Measurements from ENCODE around the gene DNMT3A. TPM values are rescaled to one million over a fixed set of nuclear protein-coding genes. Genes with fewer than 3 reads are reported as not detected.

The DNMT3A gene
- total and polyA plus RNA-seq, 2 donors (not counting 3 experiments of a cell fraction or from before 2014, with no cell fraction given) = 23.3 to 71.7 TPM

- Histone ChIP-seq H3K4me2 (ENCODE audit: insufficient read depth, low read length) (no peak overlapping the region), H2AFZ (ENCODE audit: low read depth, low read length) (no peak overlapping the region), H3K4me3 (replicated peaks in 1 of 3; ENCODE audit: insufficient read depth in 1 of 3, low read depth in 1 of 3, low read length in 3 of 3) (no peak overlapping the region), H3K27ac (ENCODE audit: insufficient read depth, low read depth, low read length) (no peak overlapping the region), H3K27me3 (ENCODE audit: control insufficient read depth in 2 of 2, insufficient read depth in 2 of 2, low read length in 2 of 2) (no peaks in the 10 kb centered on the region), H4K20me1 (replicated peaks; ENCODE audit: control insufficient read depth, extremely low read depth, insufficient read depth, low read length) (no peaks in the 10 kb centered on the region), H3K36me3 (ENCODE audit: control insufficient read depth in 2 of 2, extremely low read depth in 1 of 2, insufficient read depth in 2 of 2, low read length in 2 of 2) (no peaks in the 10 kb centered on the region), H3K9me1 (replicated peaks; ENCODE audit: control insufficient read depth, extremely low read depth, insufficient read depth, low read length) (no peaks in the 10 kb centered on the region), H3K79me2 (ENCODE audit: control insufficient read depth, insufficient read depth, low read length) (no peaks in the 10 kb centered on the region), H3K4me1 (ENCODE audit: control insufficient read depth, extremely low read depth, insufficient read depth, low read length) (no peaks in the 10 kb centered on the region), H3K9me3 (replicated peaks; ENCODE audit: control insufficient read depth, insufficient read depth, low read length) (no peaks in the 10 kb centered on the region), H3K9ac (replicated peaks; ENCODE audit: extremely low read depth, insufficient read depth, low read length) (no peak overlapping the region)
- TF ChIP-seq POLR2A (IDR thresholded peaks at IDR 0.05; ENCODE audit: low read depth, low read length) (no peak), MYC (IDR thresholded peaks at IDR 0.05; ENCODE audit: low read depth, low read length) (no peak), JUN (IDR thresholded peaks at IDR 0.05; ENCODE audit: borderline replicate concordance, insufficient read depth, insufficient read length, low read depth) (no peak), POLR2AphosphoS5 (IDR thresholded peaks at IDR 0.05; ENCODE audit: insufficient read depth, low read depth, low read length) (no peak), EZH2 (IDR thresholded peaks at IDR 0.05; ENCODE audit: borderline replicate concordance, low read depth, low read length, severe bottlenecking) (no peak)
- TF ChIP-seq, protein P1, sequence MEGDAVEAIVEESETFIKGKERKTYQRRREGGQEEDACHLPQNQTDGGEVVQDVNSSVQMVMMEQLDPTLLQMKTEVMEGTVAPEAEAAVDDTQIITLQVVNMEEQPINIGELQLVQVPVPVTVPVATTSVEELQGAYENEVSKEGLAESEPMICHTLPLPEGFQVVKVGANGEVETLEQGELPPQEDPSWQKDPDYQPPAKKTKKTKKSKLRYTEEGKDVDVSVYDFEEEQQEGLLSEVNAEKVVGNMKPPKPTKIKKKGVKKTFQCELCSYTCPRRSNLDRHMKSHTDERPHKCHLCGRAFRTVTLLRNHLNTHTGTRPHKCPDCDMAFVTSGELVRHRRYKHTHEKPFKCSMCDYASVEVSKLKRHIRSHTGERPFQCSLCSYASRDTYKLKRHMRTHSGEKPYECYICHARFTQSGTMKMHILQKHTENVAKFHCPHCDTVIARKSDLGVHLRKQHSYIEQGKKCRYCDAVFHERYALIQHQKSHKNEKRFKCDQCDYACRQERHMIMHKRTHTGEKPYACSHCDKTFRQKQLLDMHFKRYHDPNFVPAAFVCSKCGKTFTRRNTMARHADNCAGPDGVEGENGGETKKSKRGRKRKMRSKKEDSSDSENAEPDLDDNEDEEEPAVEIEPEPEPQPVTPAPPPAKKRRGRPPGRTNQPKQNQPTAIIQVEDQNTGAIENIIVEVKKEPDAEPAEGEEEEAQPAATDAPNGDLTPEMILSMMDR (IDR thresholded peaks at IDR 0.05; ENCODE audit: extremely low read depth in 1 of 2, insufficient read depth in 1 of 2, low read depth in 1 of 2, low read length in 2 of 2) = no peak
- TF ChIP-seq, protein P2, sequence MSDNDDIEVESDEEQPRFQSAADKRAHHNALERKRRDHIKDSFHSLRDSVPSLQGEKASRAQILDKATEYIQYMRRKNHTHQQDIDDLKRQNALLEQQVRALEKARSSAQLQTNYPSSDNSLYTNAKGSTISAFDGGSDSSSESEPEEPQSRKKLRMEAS (IDR thresholded peaks at IDR 0.05; ENCODE audit: insufficient read depth, insufficient read length) = no peak
- intact Hi-C loops (cut with micrococcal nuclease) = no loop called here
- CTCF ChIA-PET = interaction anchor here (0.7 kb wide), 1 partner anchor 18 kb away, joined by 3 read pairs; no protein-coding TSS in a partner anchor
- DNase-seq (ENCODE audit: low read depth, low spot score) (no peak), FAIRE-seq (no peak)
- POLR2A ChIA-PET = no interaction called here
- BruUV-seq (replicated peaks) = no TSS peak
- dilution Hi-C loops (cut with MboI; ENCODE audit: extremely low pct_ligation_motif_present, low sequenced_read_pairs) = no loop called here
Measured at GRCh38 chr2:25202275-25202674, 139.4 kb downstream of the DNMT3A start.
